ENCODE data around the gene GRK5.

GRK5 gene

GRCh38 chr10:119352042-119352441 is 144.7 kb downstream of the GRK5 start:
- Histone ChIP-seq H3K4me2 (ENCODE audit: low read depth, low read length) (no peak overlapping the region), H3K9ac (ENCODE audit: low read length) (no peak overlapping the region), H3K9me2 (replicated peaks; ENCODE audit: insufficient read depth, low read length) (no peaks in the 10 kb centered on the region), H3K4me1 (ENCODE audit: low read length) (peaks cover 14% of the 10 kb centered on the region), H2AFZ (ENCODE audit: low read length) (no peak overlapping the region), H3K27me3 (replicated peaks; ENCODE audit: insufficient read depth, low read length) (no peaks in the 10 kb centered on the region), H3K36me3 (replicated peaks; ENCODE audit: insufficient read depth, low read length) (peaks cover 6% of the 10 kb centered on the region; the same call in 1 of the 2 replicates), H3K79me2 (ENCODE audit: low read length) (peaks cover 96% of the 10 kb centered on the region), H3K9me3 (replicated peaks; ENCODE audit: insufficient read depth, low read length) (no peaks in the 10 kb centered on the region), H4K20me1 (ENCODE audit: insufficient read depth, low read length) (no peaks in the 10 kb centered on the region), H3K27ac (ENCODE audit: low read length) (no peak overlapping the region), H3F3A (ENCODE audit: insufficient read depth, low read length) (no peaks in the 10 kb centered on the region), H3K4me3 (ENCODE audit: low read length) (no peak overlapping the region)
- TF ChIP-seq, protein P1, sequence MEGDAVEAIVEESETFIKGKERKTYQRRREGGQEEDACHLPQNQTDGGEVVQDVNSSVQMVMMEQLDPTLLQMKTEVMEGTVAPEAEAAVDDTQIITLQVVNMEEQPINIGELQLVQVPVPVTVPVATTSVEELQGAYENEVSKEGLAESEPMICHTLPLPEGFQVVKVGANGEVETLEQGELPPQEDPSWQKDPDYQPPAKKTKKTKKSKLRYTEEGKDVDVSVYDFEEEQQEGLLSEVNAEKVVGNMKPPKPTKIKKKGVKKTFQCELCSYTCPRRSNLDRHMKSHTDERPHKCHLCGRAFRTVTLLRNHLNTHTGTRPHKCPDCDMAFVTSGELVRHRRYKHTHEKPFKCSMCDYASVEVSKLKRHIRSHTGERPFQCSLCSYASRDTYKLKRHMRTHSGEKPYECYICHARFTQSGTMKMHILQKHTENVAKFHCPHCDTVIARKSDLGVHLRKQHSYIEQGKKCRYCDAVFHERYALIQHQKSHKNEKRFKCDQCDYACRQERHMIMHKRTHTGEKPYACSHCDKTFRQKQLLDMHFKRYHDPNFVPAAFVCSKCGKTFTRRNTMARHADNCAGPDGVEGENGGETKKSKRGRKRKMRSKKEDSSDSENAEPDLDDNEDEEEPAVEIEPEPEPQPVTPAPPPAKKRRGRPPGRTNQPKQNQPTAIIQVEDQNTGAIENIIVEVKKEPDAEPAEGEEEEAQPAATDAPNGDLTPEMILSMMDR (IDR thresholded peaks at IDR 0.05; ENCODE audit: low read length) = 0 out of 2 replicates have a peak, but pooled peaks have one; percentile 7
- TF ChIP-seq EZH2 (optimal IDR thresholded peaks at IDR 0.05; ENCODE audit: low read depth, low read length) = no peak
- no peak for TF ChIP-seq EZH2phosphoT487 (IDR thresholded peaks at IDR 0.05; ENCODE audit: low read length)
- no peak for DNase-seq

DNA sequence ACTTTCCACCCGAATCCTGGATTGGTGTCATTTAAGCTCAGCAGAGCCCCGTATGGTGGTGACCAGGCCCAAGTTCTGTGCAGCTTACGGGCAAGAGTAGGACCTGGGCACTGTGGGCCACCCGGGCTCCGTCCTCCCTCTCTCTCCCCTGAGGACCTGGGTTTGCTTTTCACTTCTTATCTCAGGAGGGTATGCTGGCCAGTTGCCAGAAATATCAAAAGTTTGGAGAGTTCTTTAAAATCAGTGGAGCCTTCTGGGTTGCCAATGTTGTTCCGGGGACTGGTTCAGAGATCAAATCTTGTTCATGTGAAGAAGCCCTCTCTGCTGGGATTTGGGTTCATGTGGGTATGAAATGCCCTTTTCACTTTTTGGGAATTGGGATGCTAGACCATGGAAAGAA is 145.4 kb downstream of the GRK5 start:
- Histone ChIP-seq H3K9ac (ENCODE audit: low read length) (no peak overlapping the region), H3K4me3 (ENCODE audit: low read length) (no peak overlapping the region), H3K27me3 (replicated peaks; ENCODE audit: insufficient read depth, low read length) (no peaks in the 10 kb centered on the region), H3F3A (ENCODE audit: insufficient read depth, low read length) (no peaks in the 10 kb centered on the region), H3K4me2 (ENCODE audit: low read depth, low read length) (no peak overlapping the region), H3K9me2 (replicated peaks; ENCODE audit: insufficient read depth, low read length) (no peaks in the 10 kb centered on the region), H3K79me2 (ENCODE audit: low read length) (peaks cover 96% of the 10 kb centered on the region), H3K4me1 (ENCODE audit: low read length) (peaks cover 14% of the 10 kb centered on the region), H4K20me1 (ENCODE audit: insufficient read depth, low read length) (no peaks in the 10 kb centered on the region), H3K9me3 (replicated peaks; ENCODE audit: insufficient read depth, low read length) (no peaks in the 10 kb centered on the region), H2AFZ (ENCODE audit: low read length) (no peak overlapping the region), H3K27ac (ENCODE audit: low read length) (peak overlapping the region; percentile 25; the same call in 1 of the 2 replicates), H3K36me3 (replicated peaks; ENCODE audit: insufficient read depth, low read length) (0 out of 2 replicates have a peak, but pooled peaks cover 3% of the 10 kb centered on the region)
- DNase-seq = no peak
- TF ChIP-seq, protein P1 (IDR thresholded peaks at IDR 0.05; ENCODE audit: low read length) = no peak
- TF ChIP-seq EZH2 (optimal IDR thresholded peaks at IDR 0.05; ENCODE audit: low read depth, low read length) (no peak), EZH2phosphoT487 (IDR thresholded peaks at IDR 0.05; ENCODE audit: low read length) (no peak)

- Histone ChIP-seq H3K79me2 (ENCODE audit: low read length) (peaks cover 96% of the 10 kb centered on the region), H3K9ac (ENCODE audit: low read length) (no peak overlapping the region), H2AFZ (ENCODE audit: low read length) (no peak overlapping the region), H3K9me2 (replicated peaks; ENCODE audit: insufficient read depth, low read length) (no peaks in the 10 kb centered on the region), H4K20me1 (ENCODE audit: insufficient read depth, low read length) (no peaks in the 10 kb centered on the region), H3K36me3 (replicated peaks; ENCODE audit: insufficient read depth, low read length) (0 out of 2 replicates have a peak, but pooled peaks cover 3% of the 10 kb centered on the region), H3F3A (ENCODE audit: insufficient read depth, low read length) (no peaks in the 10 kb centered on the region), H3K27me3 (replicated peaks; ENCODE audit: insufficient read depth, low read length) (no peaks in the 10 kb centered on the region), H3K9me3 (replicated peaks; ENCODE audit: insufficient read depth, low read length) (no peaks in the 10 kb centered on the region), H3K27ac (ENCODE audit: low read length) (peak overlapping the region; percentile 25; the same call in 1 of the 2 replicates), H3K4me1 (ENCODE audit: low read length) (peaks cover 14% of the 10 kb centered on the region), H3K4me3 (ENCODE audit: low read length) (no peak overlapping the region), H3K4me2 (ENCODE audit: low read depth, low read length) (no peak overlapping the region)
- no peak for TF ChIP-seq EZH2phosphoT487 (IDR thresholded peaks at IDR 0.05; ENCODE audit: low read length)
- no peak for TF ChIP-seq EZH2 (optimal IDR thresholded peaks at IDR 0.05; ENCODE audit: low read depth, low read length)
- TF ChIP-seq, protein P1 (IDR thresholded peaks at IDR 0.05; ENCODE audit: low read length) = no peak
- DNase-seq = peak; percentile 26
Observed at GRCh38 chr10:119353421-119353820, 146.1 kb downstream of the GRK5 start.

Measured in MM.1S (cell line).